CD4-positive, alpha-beta memory T cell (primary cell): ENCODE results near the gene PROP1. TPM values are rescaled to one million over a fixed set of nuclear protein-coding genes. Genes with fewer than 3 reads are reported as not detected.
A peak's percentile ranks its signal among the peaks of the same experiment; 100 is the strongest.
"Not testable (repeated sequence)": the region's sequence is repeated elsewhere in the genome, so short reads cannot be mapped to it uniquely, and the experiment has no call there.

Source experiments
- CTCF ChIA-PET: fragments of 350-600 bp; sonication (Branson Sonifier 250); formaldehyde crosslinking; loops from one replicate; lab custom pipeline; 2021; ENCODE audit warnings: inconsistent platforms; ENCODE audit not compliant: partially characterized antibody; lab: Charles Lee
- POLR2A ChIA-PET: fragments of 350-600 bp; sonication (Branson Sonifier 250); formaldehyde crosslinking; loops from one replicate; lab custom pipeline; 2021; ENCODE audit not compliant: partially characterized antibody; lab: Charles Lee
- DNase-seq, 5 donors: peaks; one replicate each; pipeline versions ENCODE4 v3.0.0 to v3.0.0-alpha.2; 2020 to 2022; ENCODE audit warnings: mixed read lengths in 1 of 5
- H3K27ac ChIP-seq: one replicate; pipeline ENCODE4 v1.7.0; 2013; ENCODE audit warnings: low read depth, low read length
- H3K27me3 ChIP-seq: 2 replicates; pipeline ENCODE4 v1.7.0; 2013; ENCODE audit warnings: mild to moderate bottlenecking, low read length, moderate library complexity; ENCODE audit not compliant: insufficient read depth
- H3K36me3 ChIP-seq: 2 replicates; pipeline ENCODE4 v1.7.0; 2013; ENCODE audit warnings: mild to moderate bottlenecking, low read length, moderate library complexity; ENCODE audit not compliant: insufficient read depth
- H3K4me1 ChIP-seq: 2 replicates; pipeline ENCODE4 v1.7.0; 2013; ENCODE audit warnings: mild to moderate bottlenecking, low read length, moderate library complexity; ENCODE audit not compliant: insufficient read depth
- H3K4me3 ChIP-seq, 2 donors: one replicate each; pipeline ENCODE4 v1.7.0; 2013; ENCODE audit warnings: low read length in 2 of 2, mild to moderate bottlenecking in 1 of 2
- H3K9me3 ChIP-seq, 2 donors: one replicate each; pipeline ENCODE4 v1.7.0; 2013; ENCODE audit warnings: low read length in 2 of 2, control low read depth in 1 of 2; ENCODE audit not compliant: control insufficient read depth in 1 of 2
- H3K27ac Mint-ChIP-seq, 7 donors: one replicate each; pipeline ENCODE4 v1.8.0; 2020 to 2021; ENCODE audit warnings: mixed read lengths in 7 of 7, mild to moderate bottlenecking in 6 of 7, inconsistent platforms in 3 of 7, moderate library complexity in 3 of 7
- H3K27me3 Mint-ChIP-seq, 2 donors: one replicate each; pipeline ENCODE4 v1.8.0; 2020 to 2021; ENCODE audit warnings: mixed read lengths in 2 of 2
- H3K36me3 Mint-ChIP-seq, 2 donors: one replicate each; pipeline ENCODE4 v1.8.0; 2020 to 2021; ENCODE audit warnings: mixed read lengths in 2 of 2, inconsistent platforms in 1 of 2, mild to moderate bottlenecking in 1 of 2
- H3K4me1 Mint-ChIP-seq, 4 donors: one replicate each; pipeline ENCODE4 v1.8.0; 2020 to 2021; ENCODE audit warnings: mixed read lengths in 4 of 4, mild to moderate bottlenecking in 1 of 4
- H3K4me3 Mint-ChIP-seq, 8 donors: one replicate each; pipeline ENCODE4 v1.8.0; 2020 to 2021; ENCODE audit warnings: mixed read lengths in 8 of 8, mild to moderate bottlenecking in 7 of 8, moderate library complexity in 6 of 8, inconsistent platforms in 3 of 8
- H3K9me3 Mint-ChIP-seq, 8 donors: one replicate each; pipeline ENCODE4 v1.8.0; 2020 to 2021; ENCODE audit warnings: mixed read lengths in 8 of 8, mild to moderate bottlenecking in 5 of 8, inconsistent platforms in 3 of 8, moderate library complexity in 1 of 8
- intact Hi-C: fragments of 100-400 bp; cut with micrococcal nuclease; formaldehyde crosslinking; loops from one replicate; pipeline ENCODE4 v1.15.1; 2023
- polyA plus RNA-seq, 2 donors: library from polyadenylated mRNA; unstranded; fragments of 300-500 nt; fragmentation: Illumina TruSeq; gene quantifications; one replicate each; pipeline ENCODE4 v1.2.3, GENCODE V29; 2021
- total RNA-seq, 2 experiments: library from RNA; stranded (reverse); gene quantifications; one replicate each; pipeline ENCODE4 v1.2.3, GENCODE V29; 2021

PROP1 gene
- total RNA-seq (not detected), polyA plus RNA-seq (not detected)

DNA sequence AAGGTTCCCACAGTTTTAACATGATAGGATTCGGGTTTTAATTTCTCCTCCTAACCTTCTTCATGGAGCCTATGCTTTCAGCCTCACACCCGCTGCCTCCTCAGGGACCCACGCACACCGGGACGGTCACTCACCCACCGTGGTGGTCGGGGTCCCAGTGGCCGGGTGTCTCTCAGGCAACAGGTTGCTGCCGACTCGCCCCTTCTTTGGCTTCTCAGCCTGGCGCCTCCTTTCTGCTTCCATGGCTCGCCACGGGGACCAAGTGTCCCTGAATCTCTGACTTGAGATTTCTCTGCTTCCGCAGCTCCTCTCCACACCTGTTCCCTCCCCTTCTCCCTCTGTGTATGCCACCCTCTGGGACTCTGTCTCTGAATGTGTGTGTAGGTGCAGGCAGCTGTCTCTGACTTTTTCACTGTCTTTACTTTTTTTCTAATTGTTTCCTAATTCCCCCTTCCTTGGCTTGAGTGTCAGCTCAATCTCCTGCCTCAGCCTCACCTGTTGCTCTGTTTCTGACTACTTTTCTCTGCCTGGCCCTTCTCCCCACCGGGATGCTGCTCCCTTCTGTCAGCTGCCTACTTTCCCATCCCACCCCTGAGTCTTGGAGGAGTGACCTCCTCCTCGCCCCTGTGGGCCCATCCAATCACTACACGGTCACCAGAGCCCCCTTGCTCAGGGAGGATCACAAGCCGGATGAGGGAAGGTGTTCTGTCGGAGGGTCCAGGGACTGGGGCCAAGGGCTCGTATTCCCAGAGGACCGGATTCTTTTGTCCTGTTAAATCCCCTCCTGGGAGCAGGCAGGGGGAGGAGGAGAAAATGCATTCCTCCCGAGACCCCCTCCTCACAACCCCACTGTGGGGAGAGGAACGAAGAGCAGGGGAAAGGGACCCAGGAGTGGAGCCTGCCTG is at the start of gene PROP1:
Gene PROP1, minus strand, starts transcription at position 552 of the 905 bp plus-strand sequence. Its CDS starts 309 bp downstream, at position 243.
- H3K27ac Mint-ChIP-seq, result peak within 1 kb of the TSS in 1 of 7 donors; percentile 36

DNA sequence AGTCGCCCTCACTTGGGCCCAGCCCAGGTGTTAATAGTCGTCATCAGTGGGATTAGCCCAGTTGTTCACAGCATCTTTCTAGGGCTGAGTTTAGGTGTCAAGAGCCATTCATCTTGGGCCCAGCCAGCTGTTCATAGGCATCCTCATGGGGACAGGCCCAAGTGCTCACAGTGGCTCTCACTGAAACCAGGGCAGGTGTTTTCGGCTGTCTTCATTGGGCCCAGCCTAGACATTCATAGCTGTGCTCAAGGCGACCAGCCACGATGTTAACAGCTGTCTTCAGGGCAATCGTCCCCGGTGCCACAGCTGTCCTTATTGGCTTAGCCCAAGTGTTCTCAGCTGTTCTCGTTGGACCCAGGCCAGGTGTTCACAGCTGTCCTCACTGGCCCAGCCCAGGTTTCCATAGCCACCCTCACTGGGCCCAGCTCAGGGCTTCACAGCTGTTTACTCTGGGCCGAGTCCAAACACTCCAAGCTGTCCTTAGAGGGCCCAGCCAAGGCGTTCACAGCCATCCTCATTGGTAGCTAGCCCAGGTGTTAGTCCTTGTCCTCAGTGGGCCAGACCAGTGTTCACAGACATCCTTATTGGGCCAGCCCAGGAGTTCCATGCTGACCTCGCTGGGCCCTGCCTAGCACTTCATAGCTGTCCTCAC is 23.5 kb upstream of the PROP1 start:
- POLR2A ChIA-PET, result not testable (repeated sequence)

More for the DNA sequence above, at the start of gene PROP1:
- intact Hi-C loops, result no loop called here
- H3K4me3 ChIP-seq, result no peak within 1 kb of the TSS
- no peaks in the 10 kb centered on the region for H3K36me3 ChIP-seq
- ChIA-PET POLR2A (no interaction called here), CTCF (no interaction called here)
- Mint-ChIP-seq H3K4me3 (no peak within 1 kb of the TSS), H3K36me3 (no peaks in the 10 kb centered on the region), H3K4me1 (peaks cover 0 to 3% (median 0%) of the 10 kb centered on the region in 4 donors), H3K27me3 (peaks cover 22 to 25% of the 10 kb centered on the region in 2 donors), H3K9me3 (no peaks in the 10 kb centered on the region)
- H3K27me3 ChIP-seq, result no peaks in the 10 kb centered on the region
- no peak for DNase-seq
- no peaks in the 10 kb centered on the region for H3K9me3 ChIP-seq
- H3K27ac ChIP-seq, result no peak within 1 kb of the TSS
- no peaks in the 10 kb centered on the region for H3K4me1 ChIP-seq

DNA sequence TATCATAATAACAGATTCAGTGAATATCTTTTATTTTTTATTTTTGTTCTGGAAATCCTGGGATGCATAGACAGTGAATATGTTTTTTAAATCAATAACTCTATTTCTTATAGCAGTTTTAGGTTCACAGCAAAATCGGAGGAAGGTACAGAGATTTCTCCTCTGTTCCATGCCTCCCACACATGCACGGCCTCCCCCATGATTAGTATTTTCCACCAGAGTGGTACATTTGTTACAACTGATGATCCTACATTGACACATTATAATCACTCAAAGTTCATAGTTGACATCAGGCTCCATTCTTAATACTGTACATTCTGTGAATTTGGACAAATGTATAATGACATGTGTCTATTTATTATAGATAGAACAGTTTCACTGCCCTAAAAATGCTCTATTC is 16.7 kb upstream of the PROP1 start:
- H3K9me3 ChIP-seq, H3K36me3 ChIP-seq, H3K27ac ChIP-seq, POLR2A ChIA-PET, H3K27ac Mint-ChIP-seq, intact Hi-C loops, H3K4me3 Mint-ChIP-seq, H3K4me1 Mint-ChIP-seq, H3K4me1 ChIP-seq, H3K27me3 Mint-ChIP-seq, DNase-seq, CTCF ChIA-PET, H3K27me3 ChIP-seq, H3K36me3 Mint-ChIP-seq, H3K4me3 ChIP-seq, H3K9me3 Mint-ChIP-seq: not testable (repeated sequence)

More for the DNA sequence above, 23.5 kb upstream of the PROP1 start:
- H3K27ac ChIP-seq, H3K36me3 ChIP-seq, H3K9me3 ChIP-seq, H3K4me1 Mint-ChIP-seq, H3K27me3 Mint-ChIP-seq, intact Hi-C loops, H3K27ac Mint-ChIP-seq, H3K4me3 Mint-ChIP-seq, H3K36me3 Mint-ChIP-seq, H3K9me3 Mint-ChIP-seq, H3K4me1 ChIP-seq, H3K4me3 ChIP-seq, CTCF ChIA-PET, H3K27me3 ChIP-seq, DNase-seq: not testable (repeated sequence)

DNA sequence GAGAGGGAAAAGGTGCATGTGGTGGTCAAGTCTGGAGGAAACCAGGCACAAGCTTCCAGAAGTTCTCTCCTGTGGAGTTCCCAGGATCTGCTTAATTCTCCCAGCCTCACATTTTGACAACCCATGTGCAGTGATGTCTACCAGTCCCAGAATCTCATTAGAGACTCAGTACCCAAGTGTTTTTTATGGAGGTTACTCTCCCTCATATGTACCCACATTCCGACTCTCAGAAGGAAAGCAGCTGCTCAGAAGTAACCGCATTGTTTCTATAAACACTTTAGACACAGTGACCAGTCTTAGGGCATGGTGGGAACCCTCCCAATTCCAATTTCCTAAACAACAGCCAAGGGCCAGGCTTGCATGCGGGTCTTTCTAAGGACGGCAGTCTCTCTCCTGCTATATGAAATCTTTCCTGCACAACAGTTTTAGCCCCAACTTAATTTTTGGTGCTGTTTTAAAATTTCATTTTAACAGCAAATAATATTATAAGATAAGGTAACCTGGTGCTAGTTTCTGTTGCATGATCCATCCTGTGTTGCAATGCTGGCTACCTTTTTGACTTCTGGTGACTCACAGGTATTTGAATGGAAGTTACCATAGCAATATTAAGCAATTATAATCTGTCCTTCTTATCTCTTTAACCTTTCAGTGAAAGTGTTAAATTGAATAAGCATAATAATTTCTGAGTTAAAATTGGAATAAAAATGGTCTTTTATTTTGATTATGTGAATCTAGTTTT is 15.9 kb upstream of the PROP1 start:
- intact Hi-C loops, H3K27me3 Mint-ChIP-seq: not testable (repeated sequence)

DNA sequence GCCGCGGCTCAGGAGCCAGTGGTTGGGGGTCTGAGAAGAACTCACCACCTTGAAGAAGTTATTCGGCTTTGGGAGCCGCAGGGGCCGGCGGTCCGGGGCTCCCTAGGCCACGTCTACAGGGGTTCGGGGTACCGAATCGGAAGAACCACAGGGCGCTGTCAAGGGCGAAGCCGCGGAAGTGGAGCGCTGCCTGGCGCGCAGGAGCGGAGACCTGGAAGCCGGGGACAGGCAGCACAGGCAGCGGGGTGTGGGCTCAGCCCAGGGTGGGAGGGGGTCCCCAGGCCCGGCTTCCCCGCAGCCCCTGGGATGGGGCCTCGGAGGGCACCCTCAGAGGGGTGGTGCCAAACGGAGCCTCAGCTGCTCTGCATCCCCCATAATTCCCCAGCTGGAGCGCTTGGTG is 11.2 kb upstream of the PROP1 start:
- H3K4me1 Mint-ChIP-seq, intact Hi-C loops, H3K36me3 ChIP-seq, DNase-seq, H3K9me3 Mint-ChIP-seq, POLR2A ChIA-PET, H3K4me1 ChIP-seq, H3K27me3 ChIP-seq, H3K4me3 ChIP-seq, H3K36me3 Mint-ChIP-seq, H3K9me3 ChIP-seq, H3K27me3 Mint-ChIP-seq, CTCF ChIA-PET: not testable (repeated sequence)
- peak overlapping the region; percentile 38 for H3K27ac ChIP-seq
- H3K27ac Mint-ChIP-seq, result peak overlapping the region in 4 of 7 donors; percentile 82 to 93 (median 86)
- peak overlapping the region in 6 of 8 donors; percentile 81 to 88 (median 84) for H3K4me3 Mint-ChIP-seq

More for the DNA sequence above, 15.9 kb upstream of the PROP1 start:
- H3K9me3 Mint-ChIP-seq, H3K4me1 ChIP-seq, H3K36me3 Mint-ChIP-seq, H3K27ac ChIP-seq, H3K9me3 ChIP-seq, POLR2A ChIA-PET, CTCF ChIA-PET, H3K4me3 ChIP-seq, H3K36me3 ChIP-seq, H3K27me3 ChIP-seq, DNase-seq, H3K4me3 Mint-ChIP-seq, H3K27ac Mint-ChIP-seq, H3K4me1 Mint-ChIP-seq: not testable (repeated sequence)

DNA sequence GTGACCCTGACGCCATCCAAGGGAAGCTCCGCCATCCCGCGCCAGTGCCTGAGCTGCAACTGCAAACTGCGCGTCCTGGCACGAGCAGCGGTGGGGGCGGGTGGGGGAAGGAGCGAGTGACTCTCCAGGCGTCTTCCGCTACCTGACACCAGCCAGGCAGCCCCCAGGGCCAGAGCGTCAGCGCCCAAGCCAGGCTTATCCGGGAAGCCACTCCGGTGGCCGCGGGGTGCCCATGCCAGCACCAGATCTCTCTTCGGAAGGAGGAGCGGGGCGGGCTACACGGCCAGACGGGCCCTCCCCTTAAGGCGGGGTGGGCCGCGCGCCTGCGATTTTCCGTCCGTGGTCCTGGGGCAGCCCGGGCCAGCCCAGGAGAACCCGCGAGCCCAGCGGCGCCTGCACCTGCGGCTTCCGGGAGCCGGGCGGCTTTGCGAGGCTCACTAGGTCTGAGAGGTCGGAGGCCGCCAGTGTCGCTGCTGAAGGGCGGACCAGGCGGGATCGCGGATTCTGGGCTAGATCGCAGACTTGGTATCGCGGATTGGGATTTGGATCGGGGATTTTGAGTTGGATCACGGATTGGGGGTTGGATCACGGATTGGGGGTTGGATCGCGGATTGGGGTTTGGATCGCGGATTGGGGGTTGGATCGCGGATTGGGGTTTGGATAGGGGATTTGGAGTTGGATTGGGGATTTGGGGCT is 10.6 kb upstream of the PROP1 start:
- H3K27ac Mint-ChIP-seq, result peak overlapping the region in 6 of 7 donors; percentile 82 to 94 (median 88)
- CTCF ChIA-PET, H3K4me1 ChIP-seq, H3K9me3 Mint-ChIP-seq, H3K36me3 Mint-ChIP-seq, intact Hi-C loops, H3K4me3 ChIP-seq, POLR2A ChIA-PET, H3K27me3 ChIP-seq, H3K4me1 Mint-ChIP-seq, H3K9me3 ChIP-seq, H3K27me3 Mint-ChIP-seq, H3K36me3 ChIP-seq: not testable (repeated sequence)
- peak overlapping the region; percentile 38 for H3K27ac ChIP-seq
- H3K4me3 Mint-ChIP-seq, result peak overlapping the region in 7 of 8 donors; percentile 81 to 88 (median 84)
- peak; percentile 61 to 80 (median 64) for DNase-seq

DNA sequence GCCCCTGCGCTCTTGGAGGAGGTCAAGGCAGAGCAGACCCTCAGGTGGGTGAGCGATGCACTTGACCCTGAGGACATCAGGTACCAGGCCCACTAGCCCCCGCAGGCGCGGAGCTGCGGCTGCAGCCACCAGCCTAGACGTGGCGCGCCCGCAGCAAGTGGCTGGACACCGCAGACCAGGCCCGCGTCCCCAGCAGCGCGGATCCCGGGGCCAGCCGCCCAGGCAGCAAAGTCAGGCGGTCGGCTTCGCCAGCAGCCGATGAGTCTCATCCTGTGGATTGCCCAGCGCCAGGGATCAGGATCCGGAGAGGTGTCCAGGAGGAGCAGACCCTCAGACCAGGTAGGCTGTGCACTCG is 10.1 kb upstream of the PROP1 start:
- H3K4me3 ChIP-seq, POLR2A ChIA-PET: not testable (repeated sequence)
- peak overlapping the region in 4 of 7 donors; percentile 55 to 88 (median 74) for H3K27ac Mint-ChIP-seq

More for the DNA sequence above, 10.1 kb upstream of the PROP1 start:
- CTCF ChIA-PET, H3K9me3 Mint-ChIP-seq, H3K4me1 ChIP-seq, H3K27me3 Mint-ChIP-seq, H3K9me3 ChIP-seq, H3K36me3 Mint-ChIP-seq, H3K27ac ChIP-seq, H3K36me3 ChIP-seq, intact Hi-C loops, DNase-seq, H3K27me3 ChIP-seq, H3K4me1 Mint-ChIP-seq: not testable (repeated sequence)
- peak overlapping the region in 7 of 8 donors; percentile 66 to 83 (median 80) for H3K4me3 Mint-ChIP-seq
